ENCODE data around the gene TCTN2.

GRCh38 chr12:123670882-123671728, at the start of gene TCTN2:
- TF ChIP-seq CTCF (IDR thresholded peaks at IDR 0.05) (no peak), EZH2 (IDR thresholded peaks at IDR 0.05) (no peak)
